GM12891 (cell line): ENCODE results near the gene PEX14.

Experiments
- POLR2A ChIP-seq: IDR thresholded peaks from 2 replicates; pipeline ENCODE4 v1.6.1; 2011; ENCODE audit warnings: low read depth, low read length, control low read depth
- POLR2AphosphoS5 ChIP-seq: IDR thresholded peaks from 2 replicates; pipeline ENCODE4 v1.6.1; 2011; ENCODE audit warnings: low read depth, low read length, control low read depth
- TAF1 ChIP-seq: IDR thresholded peaks from 2 replicates; pipeline ENCODE4 v1.6.1; 2011; ENCODE audit warnings: low read depth, low read length, control low read depth

GRCh38 chr1:10433790-10434189 lies 41.0 kb upstream of the PEX14 start:
- TF ChIP-seq POLR2A (no peak), POLR2AphosphoS5 (no peak), TAF1 (no peak)
